Loucy (cell line): Measurements from ENCODE around the gene TTC8.

ENCODE experiments used
- H2AFZ ChIP-seq: fragments of 200-600 bp; sonication (generic); 2 replicates; pipeline ENCODE4 v1.6.0; 2016; ENCODE audit warnings: antibody characterized with exemption, mild to moderate bottlenecking, low read length, moderate library complexity
- H3F3A ChIP-seq: fragments of 200-600 bp; 2 replicates; pipeline ENCODE4 v1.6.0; 2016; ENCODE audit warnings: antibody characterized with exemption, low read depth, mild to moderate bottlenecking
- H3K27me3 ChIP-seq: fragments of 200-600 bp; sonication (generic); 2 replicates; pipeline ENCODE4 v1.6.1; 2014; ENCODE audit warnings: low read length, mild to moderate bottlenecking; ENCODE audit not compliant: insufficient read depth, poor library complexity, severe bottlenecking
- H3K36me3 ChIP-seq: fragments of 200-600 bp; sonication (generic); 2 replicates; pipeline ENCODE4 v1.6.1; 2016; ENCODE audit warnings: low read length; ENCODE audit not compliant: insufficient read depth
- H3K4me1 ChIP-seq: fragments of 200-600 bp; sonication (generic); 2 replicates; pipeline ENCODE4 v1.5.1; 2014; ENCODE audit warnings: low read length, mild to moderate bottlenecking; ENCODE audit not compliant: insufficient read depth, poor library complexity, severe bottlenecking
- H3K4me2 ChIP-seq: fragments of 200-600 bp; sonication (generic); 2 replicates; pipeline ENCODE4 v1.6.0; 2014; ENCODE audit warnings: antibody characterized with exemption, low read length, low read depth, mild to moderate bottlenecking; ENCODE audit not compliant: poor library complexity, severe bottlenecking
- H3K4me3 ChIP-seq: fragments of 200-600 bp; sonication (generic); 2 replicates; pipeline ENCODE4 v1.5.1; 2014; ENCODE audit warnings: low read length, mild to moderate bottlenecking, mixed read lengths; ENCODE audit not compliant: poor library complexity, severe bottlenecking
- H3K79me2 ChIP-seq: fragments of 200-600 bp; sonication (generic); 2 replicates; pipeline ENCODE4 v1.6.1; 2014; ENCODE audit warnings: low read length; ENCODE audit not compliant: insufficient read depth
- H3K9ac ChIP-seq: fragments of 200-600 bp; sonication (generic); 2 replicates; pipeline ENCODE4 v1.6.0; 2014; ENCODE audit warnings: mild to moderate bottlenecking, low read depth, low read length, moderate library complexity; ENCODE audit not compliant: poor library complexity, severe bottlenecking
- H3K9me2 ChIP-seq: fragments of 200-600 bp; sonication (generic); replicated peaks from 2 replicates; pipeline ENCODE4 v1.6.1; 2016; ENCODE audit warnings: low read depth, low read length, mixed read lengths
- H3K9me3 ChIP-seq: fragments of 200-600 bp; sonication (generic); 2 replicates; pipeline ENCODE4 v1.6.1; 2014; ENCODE audit warnings: mild to moderate bottlenecking, antibody characterized with exemption, low read length, low read depth; ENCODE audit not compliant: insufficient read depth
- H4K20me1 ChIP-seq: fragments of 200-600 bp; sonication (generic); 2 replicates; pipeline ENCODE4 v1.6.0; 2014; ENCODE audit warnings: antibody characterized with exemption, low read length, mild to moderate bottlenecking; ENCODE audit not compliant: insufficient read depth, poor library complexity, severe bottlenecking
- EZH2phosphoT487 ChIP-seq: fragments of 200-600 bp; IDR thresholded peaks from 2 replicates; pipeline ENCODE4 v1.6.1; 2018; ENCODE audit warnings: antibody characterized with exemption, mild to moderate bottlenecking, moderate library complexity, borderline replicate concordance
- TF ChIP-seq, protein P1 (sequence below): fragments of 200-600 bp; sonication (generic); conservative IDR thresholded peaks from 2 replicates; pipeline ENCODE4 v1.5.1; 2014; ENCODE audit warnings: mild to moderate bottlenecking, antibody characterized with exemption, low read length

Gene TTC8

DNA sequence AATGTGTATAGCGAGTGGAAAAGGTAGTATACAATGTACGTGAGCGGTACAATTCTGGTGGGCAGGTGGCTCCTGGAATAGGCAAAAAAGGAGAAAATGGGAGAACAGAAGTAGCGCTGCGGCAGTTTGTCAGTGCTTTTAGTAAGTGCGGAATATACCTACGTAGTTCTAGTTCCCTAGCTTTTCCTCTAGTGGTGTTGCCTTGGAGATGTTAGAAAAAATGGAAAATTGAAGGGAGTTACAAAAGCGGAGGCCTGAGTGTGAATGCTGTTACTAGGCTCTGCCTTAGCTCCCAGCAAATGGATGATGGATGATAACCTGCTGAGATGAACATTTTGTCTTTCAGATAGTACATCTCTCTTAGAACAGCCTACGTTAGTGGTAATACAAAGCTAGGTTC lies 1.1 kb downstream of the TTC8 start:
- Histone ChIP-seq H3K36me3 (no peaks in the 10 kb centered on the region), H3K9ac (peak overlapping the region; percentile 69), H3K9me2 (no peaks in the 10 kb centered on the region), H2AFZ (peak overlapping the region; percentile 95; the same call in 1 of the 2 replicates), H3K9me3 (no peaks in the 10 kb centered on the region), H3K79me2 (no peaks in the 10 kb centered on the region), H3F3A (no peaks in the 10 kb centered on the region), H3K4me2 (peak overlapping the region; percentile 87), H4K20me1 (no peaks in the 10 kb centered on the region), H3K4me3 (peak overlapping the region; percentile 75), H3K4me1 (peaks cover 6% of the 10 kb centered on the region), H3K27me3 (no peaks in the 10 kb centered on the region)
- TF ChIP-seq, protein P1, sequence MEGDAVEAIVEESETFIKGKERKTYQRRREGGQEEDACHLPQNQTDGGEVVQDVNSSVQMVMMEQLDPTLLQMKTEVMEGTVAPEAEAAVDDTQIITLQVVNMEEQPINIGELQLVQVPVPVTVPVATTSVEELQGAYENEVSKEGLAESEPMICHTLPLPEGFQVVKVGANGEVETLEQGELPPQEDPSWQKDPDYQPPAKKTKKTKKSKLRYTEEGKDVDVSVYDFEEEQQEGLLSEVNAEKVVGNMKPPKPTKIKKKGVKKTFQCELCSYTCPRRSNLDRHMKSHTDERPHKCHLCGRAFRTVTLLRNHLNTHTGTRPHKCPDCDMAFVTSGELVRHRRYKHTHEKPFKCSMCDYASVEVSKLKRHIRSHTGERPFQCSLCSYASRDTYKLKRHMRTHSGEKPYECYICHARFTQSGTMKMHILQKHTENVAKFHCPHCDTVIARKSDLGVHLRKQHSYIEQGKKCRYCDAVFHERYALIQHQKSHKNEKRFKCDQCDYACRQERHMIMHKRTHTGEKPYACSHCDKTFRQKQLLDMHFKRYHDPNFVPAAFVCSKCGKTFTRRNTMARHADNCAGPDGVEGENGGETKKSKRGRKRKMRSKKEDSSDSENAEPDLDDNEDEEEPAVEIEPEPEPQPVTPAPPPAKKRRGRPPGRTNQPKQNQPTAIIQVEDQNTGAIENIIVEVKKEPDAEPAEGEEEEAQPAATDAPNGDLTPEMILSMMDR: no peak
- TF ChIP-seq EZH2phosphoT487: no peak

DNA sequence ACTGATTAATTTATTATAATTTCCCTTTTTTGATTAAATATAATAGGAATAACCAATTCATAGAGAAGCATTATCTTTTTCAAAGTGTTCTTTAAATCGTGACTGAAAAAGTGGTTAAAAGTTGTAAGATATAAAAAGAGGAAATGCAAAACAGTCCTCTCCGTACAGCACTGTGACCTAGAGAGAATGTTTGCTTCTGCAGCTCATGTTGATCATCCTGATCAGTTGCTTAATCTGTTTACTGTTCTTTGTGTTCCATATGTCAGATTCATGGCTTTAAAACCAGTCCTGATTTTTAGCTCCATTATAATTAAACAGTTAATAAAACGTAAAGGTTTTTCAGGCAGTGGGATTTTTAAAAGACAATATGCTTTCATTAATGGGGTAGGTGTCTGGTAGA lies 4.7 kb downstream of the TTC8 start:
- Histone ChIP-seq H3K9ac (no peak overlapping the region), H3K4me1 (peaks cover 6% of the 10 kb centered on the region), H3K4me2 (no peak overlapping the region), H3K9me3 (no peaks in the 10 kb centered on the region), H2AFZ (no peak overlapping the region), H3K9me2 (no peaks in the 10 kb centered on the region), H3K27me3 (no peaks in the 10 kb centered on the region), H4K20me1 (no peaks in the 10 kb centered on the region), H3F3A (no peaks in the 10 kb centered on the region), H3K79me2 (no peaks in the 10 kb centered on the region), H3K36me3 (no peaks in the 10 kb centered on the region), H3K4me3 (no peak overlapping the region)
- TF ChIP-seq, protein P1: no peak
- TF ChIP-seq EZH2phosphoT487: no peak

DNA sequence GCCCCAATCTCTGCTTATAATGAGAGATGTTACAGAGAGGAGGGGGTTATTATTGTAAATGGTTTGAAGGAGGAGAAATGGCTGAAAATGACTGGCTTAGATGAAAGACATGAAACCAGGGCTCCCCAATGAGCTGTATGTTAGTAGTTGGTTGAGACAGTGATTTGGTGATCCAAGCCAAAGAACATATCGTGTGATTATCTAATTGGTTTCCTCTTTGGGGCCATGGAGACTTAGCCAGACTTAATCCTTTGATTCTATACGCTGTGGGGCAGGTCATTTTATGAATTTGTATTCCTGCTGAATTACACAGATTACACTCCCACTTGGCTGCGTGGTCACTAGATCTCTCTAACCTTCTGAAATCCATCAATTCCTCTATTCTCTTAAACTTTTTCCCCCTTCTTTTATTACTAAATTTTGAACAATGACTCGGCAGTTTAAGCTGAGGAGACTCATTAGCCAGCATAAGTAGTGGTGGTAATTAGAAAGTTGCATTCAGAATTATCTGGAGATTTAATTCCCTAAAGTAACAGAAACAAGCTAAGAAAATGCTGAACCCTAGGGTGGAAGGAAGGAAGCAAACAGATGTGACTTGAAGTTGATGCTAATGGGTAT lies 5.3 kb downstream of the TTC8 start:
- H3K4me1 ChIP-seq: peaks cover 6% of the 10 kb centered on the region

More for the DNA sequence above, 5.3 kb downstream of the TTC8 start:
- H2AFZ ChIP-seq: no peak overlapping the region
- H3K27me3 ChIP-seq: no peaks in the 10 kb centered on the region
- H4K20me1 ChIP-seq: no peaks in the 10 kb centered on the region
- H3K4me2 ChIP-seq: no peak overlapping the region
- H3K9me3 ChIP-seq: no peaks in the 10 kb centered on the region
- H3K79me2 ChIP-seq: no peaks in the 10 kb centered on the region
- TF ChIP-seq, protein P1: no peak
- no peak for TF ChIP-seq EZH2phosphoT487
- no peaks in the 10 kb centered on the region for H3K36me3 ChIP-seq
- H3K4me3 ChIP-seq: no peak overlapping the region
- no peaks in the 10 kb centered on the region for H3F3A ChIP-seq
- H3K9ac ChIP-seq: no peak overlapping the region
- no peaks in the 10 kb centered on the region for H3K9me2 ChIP-seq
